ENCODE measurements around the gene KLK13. TPM values are rescaled to one million over a fixed set of nuclear protein-coding genes. Genes with fewer than 3 reads are reported as not detected.

Gene KLK13
- not detected for total RNA-seq

- peak within 1 kb of the TSS in 1 of 2 donors; percentile 18 for H3K4me3 ChIP-seq
- intact Hi-C loops (cut with DNase I): no loop called here
- no peak for DNase-seq (ENCODE audit: low spot score in 2 of 2)
- no peak for TF ChIP-seq CTCF (IDR thresholded peaks at IDR 0.05)
- H3K27ac ChIP-seq: no peak within 1 kb of the TSS
- H3K4me1 ChIP-seq: no peaks in the 10 kb centered on the region
- H3K9me3 ChIP-seq: no peaks in the 10 kb centered on the region
- H3K27me3 ChIP-seq: no peaks in the 10 kb centered on the region
- no peaks in the 10 kb centered on the region for H3K36me3 ChIP-seq
Measured at GRCh38 chr19:51064534-51065220, at the start of gene KLK13. KLK13 (minus strand) TSS chr19:51065092; CDS start chr19:51065067, 25 bp downstream.

GRCh38 chr19:51114087-51114729 lies 49.3 kb upstream of the KLK13 start:
- intact Hi-C loops (cut with DNase I): no loop called here
- TF ChIP-seq CTCF (IDR thresholded peaks at IDR 0.05): no peak
- Histone ChIP-seq H3K9me3 (no peaks in the 10 kb centered on the region), H3K27ac (no peak overlapping the region), H3K4me3 (no peak overlapping the region), H3K36me3 (no peaks in the 10 kb centered on the region), H3K4me1 (no peaks in the 10 kb centered on the region), H3K27me3 (no peaks in the 10 kb centered on the region)
- DNase-seq (ENCODE audit: low spot score in 2 of 2): no peak

- no peak overlapping the region for H3K27ac ChIP-seq
- no peaks in the 10 kb centered on the region for H3K36me3 ChIP-seq
- no peaks in the 10 kb centered on the region for H3K27me3 ChIP-seq
- intact Hi-C loops (cut with DNase I): no loop called here
- no peak for DNase-seq (ENCODE audit: low spot score in 2 of 2)
- no peak overlapping the region for H3K4me3 ChIP-seq
- peaks cover 6 to 9% of the 10 kb centered on the region in 2 donors for H3K4me1 ChIP-seq
- no peaks in the 10 kb centered on the region for H3K9me3 ChIP-seq
- TF ChIP-seq CTCF (IDR thresholded peaks at IDR 0.05): no peak
Measured at GRCh38 chr19:51111606-51112005, 46.7 kb upstream of the KLK13 start.

- Histone ChIP-seq H3K4me1 (peaks cover 6 to 9% of the 10 kb centered on the region in 2 donors), H3K36me3 (no peaks in the 10 kb centered on the region), H3K27ac (no peak overlapping the region), H3K4me3 (no peak overlapping the region), H3K27me3 (no peaks in the 10 kb centered on the region), H3K9me3 (no peaks in the 10 kb centered on the region)
- no peak for TF ChIP-seq CTCF (IDR thresholded peaks at IDR 0.05)
- intact Hi-C loops (cut with DNase I): no loop called here
- DNase-seq (ENCODE audit: low spot score in 2 of 2): no peak
Measured at GRCh38 chr19:51110666-51110971, 45.7 kb upstream of the KLK13 start.

- H3K9me3 ChIP-seq: no peaks in the 10 kb centered on the region
- DNase-seq (ENCODE audit: low spot score in 2 of 2): no peak
- intact Hi-C loops (cut with DNase I): loop anchor here (1.0 to 10.0 kb wide), 8 partner anchors 232 to 731 kb away; partner anchors contain the start of genes CLDND2, ETFB, JOSD2 and NR1H2
- no peaks in the 10 kb centered on the region for H3K27me3 ChIP-seq
- H3K36me3 ChIP-seq: peaks cover 4 to 7% of the 10 kb centered on the region in 2 donors
- TF ChIP-seq CTCF (IDR thresholded peaks at IDR 0.05): no peak
- H3K4me3 ChIP-seq: peak overlapping the region; percentile 69 to 74
- peaks cover 6 to 9% of the 10 kb centered on the region in 2 donors for H3K4me1 ChIP-seq
- H3K27ac ChIP-seq: peak overlapping the region in 1 of 2 donors; percentile 27
Measured at GRCh38 chr19:51108805-51109146, 43.9 kb upstream of the KLK13 start.

Data from ascending aorta (tissue), 2 donors.